SK-N-SH (cell line): ENCODE data around the gene EXOC6B. TPM values are rescaled to one million over a fixed set of nuclear protein-coding genes. Genes with fewer than 3 reads are reported as not detected.

Source experiments
- CTCF ChIA-PET: fragments of 300-600, 350-600 bp; formaldehyde crosslinking; extraction: SDS; loops from one replicate; lab custom pipeline; 2021; lab: Yijun Ruan, JAX
- POLR2A ChIA-PET: fragments of 350-600 bp; sonication (Branson Sonifier 250); formaldehyde crosslinking; extraction: SDS; loops from one replicate; lab custom pipeline; 2020; ENCODE audit warnings: antibody characterized with exemption, inconsistent platforms; lab: Yijun Ruan, JAX
- DNase-seq: peaks from one replicate; pipeline ENCODE4 v3.0.0; 2012
- H2AFZ ChIP-seq: fragments of 200-600 bp; sonication (generic); 2 replicates; pipeline ENCODE4 v1.8.1; 2016; ENCODE audit warnings: antibody characterized with exemption, mild to moderate bottlenecking, low read depth
- H3F3A ChIP-seq: fragments of 200-600 bp; sonication (generic); replicated peaks from 2 replicates; pipeline ENCODE3; 2016; ENCODE audit warnings: antibody characterized with exemption, mild to moderate bottlenecking; ENCODE audit not compliant: insufficient read depth
- H3K27ac ChIP-seq, 2 experiments: fragments of 200-500 bp in 1 of 2; fragments of 200-600 bp in 1 of 2; sonication (Bioruptor generic) in 1 of 2; sonication (generic), shearing (Covaris generic) in 1 of 2; 2 replicates each; pipeline versions ENCODE4 v1.5.1 to v1.6.1; 2014 to 2016; ENCODE audit warnings: low read depth in 2 of 2, inconsistent platforms in 1 of 2, low read length in 1 of 2, mild to moderate bottlenecking in 1 of 2, mixed read lengths in 1 of 2
- H3K27me3 ChIP-seq: fragments of 200-600 bp; sonication (generic), shearing (Covaris generic); 2 replicates; pipeline ENCODE4 v1.6.1; 2016; ENCODE audit warnings: mixed run types; ENCODE audit not compliant: insufficient read depth
- H3K36me3 ChIP-seq, 2 experiments: fragments of 200-500 bp in 1 of 2; fragments of 200-600 bp in 1 of 2; sonication (Bioruptor generic) in 1 of 2; sonication (generic) in 1 of 2; replicated peaks in 1 of 2; 2 replicates each; pipeline versions ENCODE3 to v1.5.1; 2014 to 2016; ENCODE audit warnings: low read length in 1 of 2, mild to moderate bottlenecking in 1 of 2; ENCODE audit not compliant: insufficient read depth in 2 of 2, control insufficient read depth in 1 of 2
- H3K4me1 ChIP-seq, 2 experiments: fragments of 200-500 bp in 1 of 2; fragments of 200-600 bp in 1 of 2; sonication (Bioruptor generic) in 1 of 2; sonication (generic), shearing (Covaris generic) in 1 of 2; 2 replicates each; pipeline versions ENCODE4 v1.5.1 to v1.6.1; 2014 to 2016; ENCODE audit warnings: low read depth in 1 of 2, low read length in 1 of 2, mixed run types in 1 of 2; ENCODE audit not compliant: insufficient read depth in 2 of 2, control insufficient read depth in 1 of 2
- H3K4me2 ChIP-seq: fragments of 200-600 bp; sonication (generic), shearing (Covaris generic); 2 replicates; pipeline ENCODE4 v1.6.1; 2017; ENCODE audit warnings: mixed run types
- H3K4me3 ChIP-seq, 2 experiments: fragments of 200-500 bp in 1 of 2; fragments of 200-600 bp in 1 of 2; sonication (Bioruptor generic) in 1 of 2; sonication (generic), shearing (Covaris generic) in 1 of 2; 2 replicates each; pipeline versions ENCODE4 v1.5.1 to v1.8.1; 2014 to 2016; ENCODE audit warnings: low read depth in 2 of 2, inconsistent platforms in 1 of 2, low read length in 1 of 2, mild to moderate bottlenecking in 1 of 2, mixed read lengths in 1 of 2, moderate library complexity in 1 of 2
- H3K79me2 ChIP-seq: fragments of 200-600 bp; sonication (generic); 2 replicates; pipeline ENCODE4 v1.8.1; 2017; ENCODE audit warnings: mild to moderate bottlenecking; ENCODE audit not compliant: insufficient read depth
- H3K9ac ChIP-seq: fragments of 200-600 bp; sonication (generic); 2 replicates; pipeline ENCODE4 v1.6.1; 2017; ENCODE audit warnings: mixed run types
- H3K9me2 ChIP-seq: fragments of 200-600 bp; sonication (generic); 2 replicates; pipeline ENCODE4 v1.6.1; 2017; ENCODE audit warnings: mixed run types
- H3K9me3 ChIP-seq: fragments of 200-600 bp; sonication (generic); 2 replicates; pipeline ENCODE4 v1.6.1; 2017; ENCODE audit warnings: mixed run types, mild to moderate bottlenecking, moderate library complexity
- H4K20me1 ChIP-seq: fragments of 200-600 bp; sonication (generic); 2 replicates; pipeline ENCODE4 v1.6.1; 2017; ENCODE audit warnings: mild to moderate bottlenecking, mixed run types; ENCODE audit not compliant: insufficient read depth
- CTCF ChIP-seq: fragments of 200-600 bp; sonication (generic); IDR thresholded peaks from 2 replicates; pipeline ENCODE4 v1.6.1; 2017; ENCODE audit warnings: antibody characterized with exemption, mild to moderate bottlenecking, moderate library complexity
- ELF1 ChIP-seq: IDR thresholded peaks from 2 replicates; pipeline ENCODE4 v1.4.0; 2012
- EZH2phosphoT487 ChIP-seq: fragments of 200-600 bp; sonication (generic); IDR thresholded peaks from 2 replicates; pipeline ENCODE4 v1.6.1; 2017; ENCODE audit warnings: low read depth, mixed run types, mild to moderate bottlenecking, antibody characterized with exemption, moderate library complexity, borderline replicate concordance
- FOSL2 ChIP-seq: IDR thresholded peaks from 2 replicates; pipeline ENCODE4 v1.4.0; 2012; ENCODE audit warnings: low read depth, mild to moderate bottlenecking, moderate library complexity, borderline replicate concordance
- FOXM1 ChIP-seq: IDR thresholded peaks from 2 replicates; pipeline ENCODE4 v1.4.0; 2012; ENCODE audit warnings: low read depth, mild to moderate bottlenecking
- JUND ChIP-seq: IDR thresholded peaks from 2 replicates; pipeline ENCODE4 v1.4.0; 2012
- MAX ChIP-seq: IDR thresholded peaks from 2 replicates; pipeline ENCODE4 v1.4.0; 2012; ENCODE audit warnings: low read depth
- NFIC ChIP-seq: IDR thresholded peaks from 2 replicates; pipeline ENCODE4 v1.4.0; 2012; ENCODE audit warnings: borderline replicate concordance
- NRF1 ChIP-seq: IDR thresholded peaks from 2 replicates; pipeline ENCODE4 v1.6.1; 2012; ENCODE audit warnings: low read depth, mild to moderate bottlenecking, low read length
- POLR2AphosphoS5 ChIP-seq: IDR thresholded peaks from 2 replicates; pipeline ENCODE4 v1.6.1; 2012; ENCODE audit warnings: low read depth, low read length
- RAD21 ChIP-seq: IDR thresholded peaks from 2 replicates; pipeline ENCODE4 v1.6.1; 2012; ENCODE audit warnings: mild to moderate bottlenecking, low read length
- RCOR1 ChIP-seq: fragments of 150-350 bp; IDR thresholded peaks from 2 replicates; pipeline ENCODE4 v1.6.1; 2017; ENCODE audit warnings: antibody characterized with exemption, low read length
- REST ChIP-seq: IDR thresholded peaks from 2 replicates; pipeline ENCODE4 v1.6.1; 2012; ENCODE audit warnings: mild to moderate bottlenecking, low read depth, low read length, moderate library complexity
- RFX5 ChIP-seq: IDR thresholded peaks from 2 replicates; pipeline ENCODE4 v1.6.1; 2012; ENCODE audit warnings: mild to moderate bottlenecking, improper control_type of control experiment, low read length
- SMC3 ChIP-seq: IDR thresholded peaks from 2 replicates; pipeline ENCODE4 v1.6.1; 2012; ENCODE audit warnings: low read depth, low read length, improper control_type of control experiment
- USF1 ChIP-seq: IDR thresholded peaks from 2 replicates; pipeline ENCODE4 v1.4.0; 2012; ENCODE audit warnings: low read depth, borderline replicate concordance
- USF2 ChIP-seq: fragments of 150-350 bp; IDR thresholded peaks from 2 replicates; pipeline ENCODE4 v1.6.1; 2017; ENCODE audit warnings: antibody characterized with exemption, low read length, low read depth, borderline replicate concordance
- ZBTB33 ChIP-seq: IDR thresholded peaks from 2 replicates; pipeline ENCODE4 v1.4.0; 2012; ENCODE audit warnings: low read depth, borderline replicate concordance
- WGBS: methylation state at CpG from one replicate; pipeline ENCODE4 v1.1.6; 2017; ENCODE audit warnings: low lambda C conversion rate; 5-methylcytosine and 5-hydroxymethylcytosine counted together
- polyA plus RNA-seq, 3 experiments: library from polyadenylated mRNA; depleted of rRNA; stranded (reverse); fragments of >200 nt; gene quantifications; 2 replicates each; pipeline ENCODE4 v1.2.3, GENCODE V29; 2012

Gene EXOC6B
- polyA plus RNA-seq, 1 of the 3 experiments (the other 2 are of a cell fraction), result 7.4 TPM

- no peak overlapping the region for H3K9ac ChIP-seq
- no peak overlapping the region for H3K4me2 ChIP-seq
- no peaks in the 10 kb centered on the region for H3K36me3 ChIP-seq
- no peaks in the 10 kb centered on the region for H3K27me3 ChIP-seq
- TF ChIP-seq USF1, result no peak
- no peak for TF ChIP-seq RCOR1
- no peak for TF ChIP-seq RAD21
- TF ChIP-seq NFIC, result no peak
- no peak for TF ChIP-seq FOSL2
- no peak for TF ChIP-seq SMC3
- POLR2A ChIA-PET, result no interaction called here
- DNase-seq, result no peak
- 89% methylated on average over 2 of the region's 2 CpGs for WGBS
- H3F3A ChIP-seq, result peaks cover 12% of the 10 kb centered on the region
- H3K4me1 ChIP-seq, result no peaks in the 10 kb centered on the region
- H3K79me2 ChIP-seq, result no peaks in the 10 kb centered on the region; the same call in 1 of the 2 replicates
- no peak overlapping the region for H3K27ac ChIP-seq
- H4K20me1 ChIP-seq, result no peaks in the 10 kb centered on the region
- H3K4me3 ChIP-seq, result no peak overlapping the region
- no peak overlapping the region for H2AFZ ChIP-seq
- no peaks in the 10 kb centered on the region for H3K9me2 ChIP-seq
- CTCF ChIA-PET, result interaction anchor here (0.6 to 1.5 kb wide), 2 partner anchors 12 to 491 kb away, joined by 3 to 4 read pairs; no protein-coding TSS in a partner anchor
- H3K9me3 ChIP-seq, result peaks cover 8% of the 10 kb centered on the region
These were observed 411.6 kb downstream of the EXOC6B start for GRCh38 chr2:72414137-72414760.

GRCh38 chr2:72413716-72414115 lies 412.1 kb downstream of the EXOC6B start:
- no peak overlapping the region for H3K4me3 ChIP-seq
- H3K9me2 ChIP-seq, result no peaks in the 10 kb centered on the region
- H3K27ac ChIP-seq, result no peak overlapping the region
- ChIA-PET POLR2A (no interaction called here), CTCF (interaction anchor here (1.5 kb wide), 1 partner anchor 12 kb away, joined by 4 read pairs; no protein-coding TSS in a partner anchor)
- H3K4me1 ChIP-seq, result no peaks in the 10 kb centered on the region
- no peaks in the 10 kb centered on the region for H3K27me3 ChIP-seq
- no peaks in the 10 kb centered on the region for H3K36me3 ChIP-seq
- no peak overlapping the region for H2AFZ ChIP-seq
- no peak overlapping the region for H3K4me2 ChIP-seq
- H3K9ac ChIP-seq, result no peak overlapping the region
- no peak for DNase-seq
- H3K9me3 ChIP-seq, result peaks cover 8% of the 10 kb centered on the region
- TF ChIP-seq CTCF, result no peak
- no peak for TF ChIP-seq RFX5
- no peak for TF ChIP-seq JUND
- TF ChIP-seq POLR2AphosphoS5, result no peak
- TF ChIP-seq USF2, result no peak
- TF ChIP-seq NRF1, result no peak
- no peak for TF ChIP-seq ZBTB33
- TF ChIP-seq FOSL2, result no peak
- no peak for TF ChIP-seq FOXM1
- TF ChIP-seq REST, result no peak
- TF ChIP-seq EZH2phosphoT487, result no peak
- no peak for TF ChIP-seq MAX
- TF ChIP-seq ELF1, result no peak
- no peak for TF ChIP-seq SMC3
- peaks cover 12% of the 10 kb centered on the region for H3F3A ChIP-seq
- H4K20me1 ChIP-seq, result no peaks in the 10 kb centered on the region
- no peaks in the 10 kb centered on the region; the same call in 1 of the 2 replicates for H3K79me2 ChIP-seq
- WGBS, result 79% methylated on average over 1 of the region's 1 CpG
